Subcutaneous abdominal adipose tissue (tissue), 5 donors: Measurements from ENCODE around the gene DMC1.

Source experiments
- H3K27ac ChIP-seq: one replicate; pipeline ENCODE4 v1.7.0; 2013; ENCODE audit warnings: low read depth, mild to moderate bottlenecking, inconsistent platforms, low read length, moderate library complexity
- H3K27me3 ChIP-seq, 5 donors: one replicate each; pipeline ENCODE4 v1.7.0; 2013; ENCODE audit warnings: low read length in 5 of 5, inconsistent platforms in 1 of 5; ENCODE audit not compliant: control insufficient read depth in 5 of 5, insufficient read depth in 4 of 5
- H3K36me3 ChIP-seq, 5 donors: one replicate each; pipeline ENCODE4 v1.7.0; 2013; ENCODE audit warnings: low read length in 5 of 5; ENCODE audit not compliant: control insufficient read depth in 5 of 5, insufficient read depth in 5 of 5
- H3K4me1 ChIP-seq, 5 donors: one replicate each; pipeline ENCODE4 v1.7.0; 2013; ENCODE audit warnings: low read length in 5 of 5, mild to moderate bottlenecking in 3 of 5, moderate library complexity in 1 of 5; ENCODE audit not compliant: control insufficient read depth in 5 of 5, insufficient read depth in 5 of 5
- H3K4me3 ChIP-seq, 5 donors: one replicate each; pipeline ENCODE4 v1.7.0; 2013; ENCODE audit warnings: low read length in 5 of 5, low read depth in 1 of 5
- H3K9ac ChIP-seq, 5 donors: one replicate each; pipeline ENCODE4 v1.7.0; 2013; ENCODE audit warnings: low read length in 5 of 5, mild to moderate bottlenecking in 4 of 5, moderate library complexity in 3 of 5
- H3K9me3 ChIP-seq, 5 donors: one replicate each; pipeline ENCODE4 v1.7.0; 2013; ENCODE audit warnings: low read length in 5 of 5; ENCODE audit not compliant: control insufficient read depth in 5 of 5
- donor health status: healthy.
- donor health status: healthy.
- donor health status: healthy.
- donor health status: healthy.
- donor health status: healthy.

The DMC1 gene

GRCh38 chr22:38569181-38569971 is 607 bp downstream of the DMC1 start:
- no peaks in the 10 kb centered on the region for H3K36me3 ChIP-seq
- peak overlapping the region; percentile 69 to 91 (median 71) for H3K4me3 ChIP-seq
- no peaks in the 10 kb centered on the region for H3K9me3 ChIP-seq
- peaks cover 0 to 17% (median 15%) of the 10 kb centered on the region in 5 donors for H3K4me1 ChIP-seq
- H3K9ac ChIP-seq = peak overlapping the region in 4 of 5 donors; percentile 69 to 83 (median 78)
- no peak overlapping the region for H3K27ac ChIP-seq
- H3K27me3 ChIP-seq = peaks cover 0 to 6% (median 0%) of the 10 kb centered on the region in 5 donors

- Histone ChIP-seq H3K4me3 (no peak overlapping the region), H3K9me3 (no peaks in the 10 kb centered on the region), H3K27me3 (peaks cover 0 to 2% (median 0%) of the 10 kb centered on the region in 5 donors), H3K27ac (no peak overlapping the region), H3K4me1 (peaks cover 0 to 17% (median 15%) of the 10 kb centered on the region in 5 donors), H3K36me3 (no peaks in the 10 kb centered on the region), H3K9ac (no peak overlapping the region)
Measured at GRCh38 chr22:38567531-38568285, 2.3 kb downstream of the DMC1 start.

GRCh38 chr22:38566726-38567504 is 3.1 kb downstream of the DMC1 start:
- Histone ChIP-seq H3K27me3 (no peaks in the 10 kb centered on the region), H3K4me3 (no peak overlapping the region)

GRCh38 chr22:38565441-38565840 is 4.5 kb downstream of the DMC1 start:
- H3K4me1 ChIP-seq = peaks cover 0 to 9% (median 8%) of the 10 kb centered on the region in 5 donors
- H3K4me3 ChIP-seq = no peak overlapping the region
- H3K36me3 ChIP-seq = no peaks in the 10 kb centered on the region
- H3K9me3 ChIP-seq = no peaks in the 10 kb centered on the region
- no peak overlapping the region for H3K27ac ChIP-seq
- H3K9ac ChIP-seq = no peak overlapping the region
- no peaks in the 10 kb centered on the region for H3K27me3 ChIP-seq

More at GRCh38 chr22:38566726-38567504, 3.1 kb downstream of the DMC1 start:
- Histone ChIP-seq H3K27ac (no peak overlapping the region), H3K4me1 (peaks cover 0 to 17% (median 15%) of the 10 kb centered on the region in 5 donors), H3K36me3 (no peaks in the 10 kb centered on the region), H3K9me3 (no peaks in the 10 kb centered on the region), H3K9ac (no peak overlapping the region)

GRCh38 chr22:38564669-38565068 is 5.3 kb downstream of the DMC1 start:
- Histone ChIP-seq H3K27me3 (no peaks in the 10 kb centered on the region), H3K27ac (no peak overlapping the region), H3K36me3 (no peaks in the 10 kb centered on the region), H3K4me1 (peaks cover 0 to 6% (median 4%) of the 10 kb centered on the region in 5 donors), H3K9ac (no peak overlapping the region), H3K4me3 (no peak overlapping the region), H3K9me3 (no peaks in the 10 kb centered on the region)

GRCh38 chr22:38554281-38554680 is 15.7 kb downstream of the DMC1 start:
- Histone ChIP-seq H3K27ac (no peak overlapping the region), H3K9ac (no peak overlapping the region), H3K27me3 (no peaks in the 10 kb centered on the region), H3K4me3 (no peak overlapping the region), H3K4me1 (peaks cover 0 to 7% (median under 1%) of the 10 kb centered on the region in 5 donors), H3K9me3 (no peaks in the 10 kb centered on the region), H3K36me3 (no peaks in the 10 kb centered on the region)

GRCh38 chr22:38549101-38549894 is 20.7 kb downstream of the DMC1 start:
- Histone ChIP-seq H3K9me3 (peaks cover 0 to 2% (median 0%) of the 10 kb centered on the region in 5 donors), H3K9ac (no peak overlapping the region), H3K27ac (no peak overlapping the region), H3K4me1 (peaks cover 0 to 7% (median 4%) of the 10 kb centered on the region in 5 donors), H3K4me3 (no peak overlapping the region), H3K36me3 (no peaks in the 10 kb centered on the region), H3K27me3 (no peaks in the 10 kb centered on the region)

- Histone ChIP-seq H3K9me3 (peaks cover 0 to 10% (median 5%) of the 10 kb centered on the region in 5 donors), H3K27me3 (no peaks in the 10 kb centered on the region), H3K4me3 (no peak overlapping the region), H3K27ac (no peak overlapping the region), H3K36me3 (no peaks in the 10 kb centered on the region), H3K4me1 (no peaks in the 10 kb centered on the region), H3K9ac (no peak overlapping the region)
Measured at GRCh38 chr22:38540701-38541100, 29.3 kb downstream of the DMC1 start.

- Histone ChIP-seq H3K9ac (no peak overlapping the region), H3K27me3 (no peaks in the 10 kb centered on the region), H3K27ac (no peak overlapping the region), H3K4me3 (no peak overlapping the region), H3K4me1 (peaks cover 0 to 3% (median 0%) of the 10 kb centered on the region in 5 donors), H3K9me3 (no peaks in the 10 kb centered on the region), H3K36me3 (no peaks in the 10 kb centered on the region)
Measured at GRCh38 chr22:38531251-38531938, 38.6 kb downstream of the DMC1 start.
